Subcutaneous abdominal adipose tissue (tissue), 5 donors: Measurements from ENCODE around the gene SEL1L2.

Experiments
- H3K27ac ChIP-seq: one replicate; pipeline ENCODE4 v1.7.0; 2013; ENCODE audit warnings: low read depth, mild to moderate bottlenecking, inconsistent platforms, low read length, moderate library complexity
- H3K27me3 ChIP-seq, 5 donors: one replicate each; pipeline ENCODE4 v1.7.0; 2013; ENCODE audit warnings: low read length in 5 of 5, inconsistent platforms in 1 of 5; ENCODE audit not compliant: control insufficient read depth in 5 of 5, insufficient read depth in 4 of 5
- H3K36me3 ChIP-seq, 5 donors: one replicate each; pipeline ENCODE4 v1.7.0; 2013; ENCODE audit warnings: low read length in 5 of 5; ENCODE audit not compliant: control insufficient read depth in 5 of 5, insufficient read depth in 5 of 5
- H3K4me1 ChIP-seq, 5 donors: one replicate each; pipeline ENCODE4 v1.7.0; 2013; ENCODE audit warnings: low read length in 5 of 5, mild to moderate bottlenecking in 3 of 5, moderate library complexity in 1 of 5; ENCODE audit not compliant: control insufficient read depth in 5 of 5, insufficient read depth in 5 of 5
- H3K4me3 ChIP-seq, 5 donors: one replicate each; pipeline ENCODE4 v1.7.0; 2013; ENCODE audit warnings: low read length in 5 of 5, low read depth in 1 of 5
- H3K9ac ChIP-seq, 5 donors: one replicate each; pipeline ENCODE4 v1.7.0; 2013; ENCODE audit warnings: low read length in 5 of 5, mild to moderate bottlenecking in 4 of 5, moderate library complexity in 3 of 5
- H3K9me3 ChIP-seq, 5 donors: one replicate each; pipeline ENCODE4 v1.7.0; 2013; ENCODE audit warnings: low read length in 5 of 5; ENCODE audit not compliant: control insufficient read depth in 5 of 5
- donor health status: healthy.
- donor health status: healthy.
- donor health status: healthy.
- donor health status: healthy.
- donor health status: healthy.

Gene SEL1L2

GRCh38 chr20:13909067-13909466, 81.3 kb downstream of the SEL1L2 start:
- H3K9ac ChIP-seq, result no peak overlapping the region
- no peaks in the 10 kb centered on the region for H3K27me3 ChIP-seq

DNA sequence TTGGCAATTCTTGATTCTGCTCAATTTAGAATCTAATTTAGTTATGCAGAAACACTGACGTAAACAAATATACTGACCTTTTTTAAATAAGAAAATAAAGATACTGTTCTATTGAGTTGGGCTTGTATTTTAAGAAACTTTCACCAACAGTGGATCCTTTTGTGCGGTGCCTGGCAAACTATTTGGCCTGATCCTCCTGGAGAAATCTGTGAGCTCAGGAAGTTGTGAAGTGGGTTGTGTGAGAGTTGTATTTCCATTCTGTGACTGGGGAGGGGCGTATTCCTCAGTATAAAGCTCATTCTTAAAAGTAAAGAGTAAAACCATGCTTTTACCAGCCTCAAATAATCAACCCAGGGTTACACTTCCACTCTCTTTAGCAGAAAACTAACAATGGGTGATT, 85.6 kb downstream of the SEL1L2 start:
- H3K9ac ChIP-seq, result no peak overlapping the region
- H3K4me1 ChIP-seq, result no peaks in the 10 kb centered on the region
- no peaks in the 10 kb centered on the region for H3K36me3 ChIP-seq
- H3K27me3 ChIP-seq, result no peaks in the 10 kb centered on the region
- no peak overlapping the region for H3K27ac ChIP-seq
- H3K9me3 ChIP-seq, result no peaks in the 10 kb centered on the region
- no peak overlapping the region for H3K4me3 ChIP-seq

More at GRCh38 chr20:13909067-13909466, 81.3 kb downstream of the SEL1L2 start:
- Histone ChIP-seq H3K27ac (no peak overlapping the region), H3K9me3 (no peaks in the 10 kb centered on the region), H3K36me3 (no peaks in the 10 kb centered on the region), H3K4me3 (no peak overlapping the region), H3K4me1 (peaks cover 0 to 16% (median 11%) of the 10 kb centered on the region in 5 donors)

DNA sequence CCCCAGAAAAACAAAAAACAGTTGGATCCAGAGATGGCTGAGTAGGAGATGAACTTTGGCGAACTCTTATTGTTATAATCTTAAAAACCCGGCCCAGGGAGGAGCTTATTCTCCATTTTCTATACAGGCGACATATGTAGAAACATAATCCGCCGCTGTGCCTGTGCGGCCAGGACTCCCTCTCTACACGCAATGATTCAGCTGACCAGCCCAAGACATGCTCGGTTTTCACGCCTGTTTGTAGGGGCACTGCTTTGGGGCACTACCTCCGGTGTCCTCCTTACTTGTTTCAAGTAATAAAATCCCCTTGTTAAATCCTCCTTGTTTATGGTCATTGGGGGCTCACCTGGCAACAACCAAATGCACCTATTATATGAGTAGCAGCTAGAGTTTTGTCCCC, 89.9 kb downstream of the SEL1L2 start:
- no peaks in the 10 kb centered on the region for H3K9me3 ChIP-seq
- no peaks in the 10 kb centered on the region for H3K4me1 ChIP-seq
- H3K9ac ChIP-seq, result no peak overlapping the region
- H3K27me3 ChIP-seq, result no peaks in the 10 kb centered on the region
- no peak overlapping the region for H3K4me3 ChIP-seq
- no peaks in the 10 kb centered on the region for H3K36me3 ChIP-seq
- no peak overlapping the region for H3K27ac ChIP-seq

DNA sequence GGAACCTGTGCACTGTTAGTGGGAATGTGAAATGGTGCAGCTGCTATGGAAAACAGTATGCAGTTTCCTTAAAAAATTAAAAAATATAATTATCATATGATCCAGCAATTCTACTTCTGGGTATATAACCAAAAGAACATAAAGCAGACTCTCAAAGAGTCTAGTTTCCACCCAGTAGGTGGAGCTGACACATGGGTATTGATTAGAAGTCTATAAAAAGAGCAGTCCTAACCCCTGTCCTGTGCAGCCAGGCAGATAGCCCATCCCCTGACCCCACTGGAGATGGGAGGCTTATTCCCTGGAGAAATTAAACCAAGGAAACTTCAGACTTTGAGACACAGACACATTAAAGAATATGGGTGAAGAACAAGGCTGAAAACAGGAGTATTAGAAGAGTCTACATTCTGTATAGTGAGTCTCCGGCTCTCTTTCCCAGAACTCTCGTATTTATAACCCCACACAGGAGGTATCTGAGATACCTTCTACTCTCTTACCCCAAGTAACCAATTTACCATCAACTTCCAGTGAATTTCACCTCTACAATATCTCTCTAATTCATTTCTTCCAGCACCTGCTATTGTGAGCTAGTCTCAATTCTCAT, 92.3 kb downstream of the SEL1L2 start:
- no peaks in the 10 kb centered on the region for H3K4me1 ChIP-seq
- no peak overlapping the region for H3K9ac ChIP-seq
- H3K9me3 ChIP-seq, result no peaks in the 10 kb centered on the region

GRCh38 chr20:13891575-13891974, 98.8 kb downstream of the SEL1L2 start:
- no peaks in the 10 kb centered on the region for H3K36me3 ChIP-seq
- no peak overlapping the region for H3K9ac ChIP-seq
- H3K9me3 ChIP-seq, result peaks cover 0 to 14% (median 7%) of the 10 kb centered on the region in 5 donors
- no peaks in the 10 kb centered on the region for H3K27me3 ChIP-seq
- H3K4me3 ChIP-seq, result no peak overlapping the region
- H3K4me1 ChIP-seq, result peaks cover 0 to 3% (median 0%) of the 10 kb centered on the region in 5 donors
- H3K27ac ChIP-seq, result no peak overlapping the region

More for the DNA sequence above, 92.3 kb downstream of the SEL1L2 start:
- Histone ChIP-seq H3K27ac (no peak overlapping the region), H3K27me3 (no peaks in the 10 kb centered on the region), H3K36me3 (no peaks in the 10 kb centered on the region), H3K4me3 (no peak overlapping the region)

- Histone ChIP-seq H3K9ac (no peak overlapping the region), H3K36me3 (no peaks in the 10 kb centered on the region), H3K9me3 (no peaks in the 10 kb centered on the region), H3K4me3 (no peak overlapping the region), H3K27me3 (no peaks in the 10 kb centered on the region), H3K4me1 (peaks cover 0 to 11% (median 0%) of the 10 kb centered on the region in 5 donors), H3K27ac (no peak overlapping the region)
Measured at GRCh38 chr20:13884803-13885202, 105.6 kb downstream of the SEL1L2 start.

DNA sequence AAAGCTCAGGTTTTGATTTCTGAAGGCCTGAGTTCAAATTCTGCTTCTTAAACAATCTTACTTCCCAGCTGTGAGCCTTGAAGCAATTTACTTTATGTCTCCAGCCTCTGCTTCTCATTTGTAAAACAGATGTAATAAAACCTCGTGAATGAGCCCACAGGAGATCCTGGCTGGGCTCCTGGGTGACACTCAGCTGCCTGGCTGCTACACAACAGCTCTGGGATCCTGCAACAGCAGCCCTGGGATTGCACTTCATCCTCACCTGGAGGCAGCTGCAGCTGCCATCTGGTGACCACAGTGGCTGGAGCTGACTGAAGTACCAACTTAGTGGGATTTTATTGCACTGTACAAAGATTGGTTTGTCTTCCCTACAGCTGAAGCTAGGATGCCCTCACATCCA, 107.0 kb downstream of the SEL1L2 start:
- Histone ChIP-seq H3K9ac (no peak overlapping the region), H3K36me3 (no peaks in the 10 kb centered on the region), H3K27ac (no peak overlapping the region), H3K9me3 (no peaks in the 10 kb centered on the region), H3K4me1 (peaks cover 0 to 11% (median 0%) of the 10 kb centered on the region in 5 donors), H3K4me3 (no peak overlapping the region), H3K27me3 (no peaks in the 10 kb centered on the region)

DNA sequence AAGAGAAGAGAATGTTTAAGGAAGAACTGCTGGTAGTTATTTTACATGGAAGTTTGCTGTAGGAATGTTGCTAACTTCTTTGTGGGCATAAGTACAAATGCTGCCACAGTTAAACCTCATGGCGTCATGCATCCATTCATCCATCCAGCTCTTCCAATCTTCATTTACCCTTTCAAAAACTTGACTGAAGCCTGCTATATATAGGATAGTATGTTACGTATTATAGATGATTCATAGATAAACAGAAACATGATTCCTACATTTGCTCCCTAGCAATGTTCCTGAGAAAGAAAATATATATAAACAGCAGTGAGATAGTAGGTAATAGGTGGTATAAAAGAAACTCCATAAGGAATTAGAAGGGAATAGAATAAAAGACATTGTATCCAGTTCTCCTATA, 111.8 kb downstream of the SEL1L2 start:
- H3K27me3 ChIP-seq, result no peaks in the 10 kb centered on the region
- H3K9me3 ChIP-seq, result no peaks in the 10 kb centered on the region
- no peak overlapping the region for H3K4me3 ChIP-seq
- H3K4me1 ChIP-seq, result peaks cover 0 to 9% (median 0%) of the 10 kb centered on the region in 5 donors
- H3K9ac ChIP-seq, result no peak overlapping the region
- H3K36me3 ChIP-seq, result no peaks in the 10 kb centered on the region
- H3K27ac ChIP-seq, result no peak overlapping the region

GRCh38 chr20:13877793-13878192, 112.6 kb downstream of the SEL1L2 start:
- Histone ChIP-seq H3K27me3 (no peaks in the 10 kb centered on the region), H3K9me3 (no peaks in the 10 kb centered on the region), H3K27ac (no peak overlapping the region), H3K9ac (no peak overlapping the region), H3K36me3 (no peaks in the 10 kb centered on the region), H3K4me3 (no peak overlapping the region), H3K4me1 (peaks cover 0 to 9% (median 0%) of the 10 kb centered on the region in 5 donors)

GRCh38 chr20:13875265-13875811, 115.1 kb downstream of the SEL1L2 start:
- H3K9me3 ChIP-seq, result no peaks in the 10 kb centered on the region
- no peak overlapping the region for H3K27ac ChIP-seq
- no peak overlapping the region for H3K4me3 ChIP-seq
- no peaks in the 10 kb centered on the region for H3K27me3 ChIP-seq
- H3K36me3 ChIP-seq, result no peaks in the 10 kb centered on the region
- peaks cover 0 to 3% (median 0%) of the 10 kb centered on the region in 5 donors for H3K4me1 ChIP-seq
- no peak overlapping the region for H3K9ac ChIP-seq
